ENCODE measurements around the gene DNM1.

DNA sequence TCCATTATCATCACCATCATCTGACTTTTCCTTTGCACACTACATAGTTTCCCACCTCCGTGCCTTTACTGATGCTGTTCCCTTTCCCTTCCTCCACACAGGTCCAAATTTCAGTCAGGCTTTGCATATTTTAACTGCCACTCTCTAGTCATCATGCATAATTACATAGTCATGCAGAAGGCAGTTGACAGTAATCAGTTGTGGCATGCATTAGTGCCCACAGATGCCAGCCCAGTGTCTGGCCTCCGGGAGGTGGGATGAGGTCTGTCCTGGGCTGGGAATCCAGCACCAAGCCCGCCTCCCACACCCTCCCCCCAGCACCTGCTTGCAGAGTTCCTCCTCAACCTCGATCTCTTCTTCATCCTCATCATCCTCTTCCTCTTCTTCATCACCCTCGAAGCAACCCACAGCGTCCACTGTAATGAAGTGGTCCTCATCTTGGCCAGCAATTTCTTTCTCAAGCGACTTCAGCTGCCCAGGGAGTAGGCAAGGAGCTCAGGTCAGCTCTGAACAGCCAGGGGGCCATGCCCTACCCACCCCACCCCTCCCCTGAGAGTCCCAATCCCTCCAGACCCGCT, 34.4 kb upstream of the DNM1 start:
- TF ChIP-seq, protein P1, sequence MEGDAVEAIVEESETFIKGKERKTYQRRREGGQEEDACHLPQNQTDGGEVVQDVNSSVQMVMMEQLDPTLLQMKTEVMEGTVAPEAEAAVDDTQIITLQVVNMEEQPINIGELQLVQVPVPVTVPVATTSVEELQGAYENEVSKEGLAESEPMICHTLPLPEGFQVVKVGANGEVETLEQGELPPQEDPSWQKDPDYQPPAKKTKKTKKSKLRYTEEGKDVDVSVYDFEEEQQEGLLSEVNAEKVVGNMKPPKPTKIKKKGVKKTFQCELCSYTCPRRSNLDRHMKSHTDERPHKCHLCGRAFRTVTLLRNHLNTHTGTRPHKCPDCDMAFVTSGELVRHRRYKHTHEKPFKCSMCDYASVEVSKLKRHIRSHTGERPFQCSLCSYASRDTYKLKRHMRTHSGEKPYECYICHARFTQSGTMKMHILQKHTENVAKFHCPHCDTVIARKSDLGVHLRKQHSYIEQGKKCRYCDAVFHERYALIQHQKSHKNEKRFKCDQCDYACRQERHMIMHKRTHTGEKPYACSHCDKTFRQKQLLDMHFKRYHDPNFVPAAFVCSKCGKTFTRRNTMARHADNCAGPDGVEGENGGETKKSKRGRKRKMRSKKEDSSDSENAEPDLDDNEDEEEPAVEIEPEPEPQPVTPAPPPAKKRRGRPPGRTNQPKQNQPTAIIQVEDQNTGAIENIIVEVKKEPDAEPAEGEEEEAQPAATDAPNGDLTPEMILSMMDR (conservative IDR thresholded peaks at IDR 0.05; ENCODE audit: low read length) = no peak
- no peak for TF ChIP-seq EZH2phosphoT487 (IDR thresholded peaks at IDR 0.05; ENCODE audit: borderline replicate concordance, low read depth, low read length)
